WTC11 (cell line): ENCODE results near the gene LYPD6B. TPM values are rescaled to one million over a fixed set of nuclear protein-coding genes. Genes with fewer than 3 reads are reported as not detected.

ENCODE experiments used
- ATAC-seq: fragments of 200-7000 bp; cut with Tn5 transposase; 2 replicates; pipeline ENCODE4 v1.10.0; 2021; ENCODE audit warnings: mild to moderate bottlenecking, moderate library complexity
- CTCF ChIA-PET: fragments of 300-600 bp; sonication (Branson Sonifier 250); formaldehyde crosslinking; loops from one replicate; lab custom pipeline; 2021; ENCODE audit warnings: antibody characterized with exemption; lab: Charles Lee
- POLR2A ChIA-PET: fragments of 350-600 bp; sonication (Branson Sonifier 250); formaldehyde crosslinking; loops from one replicate; lab custom pipeline; 2021; ENCODE audit warnings: antibody characterized with exemption; lab: Charles Lee
- DNase-seq: peaks from one replicate; pipeline ENCODE4 v3.0.0; 2021; ENCODE audit warnings: low spot score
- H3K27ac Mint-ChIP-seq: 2 replicates; pipeline ENCODE4 v1.8.0; 2021; ENCODE audit warnings: mixed read lengths
- H3K27me3 Mint-ChIP-seq: 2 replicates; pipeline ENCODE4 v1.8.0; 2021; ENCODE audit warnings: low read depth, mild to moderate bottlenecking, moderate library complexity, mixed read lengths
- H3K36me3 Mint-ChIP-seq: 2 replicates; pipeline ENCODE4 v1.8.0; 2021; ENCODE audit warnings: mixed read lengths
- H3K4me1 Mint-ChIP-seq: 2 replicates; pipeline ENCODE4 v1.8.0; 2022; ENCODE audit warnings: mixed read lengths
- H3K4me3 Mint-ChIP-seq: 2 replicates; pipeline ENCODE4 v1.8.0; 2021; ENCODE audit warnings: mild to moderate bottlenecking, moderate library complexity, mixed read lengths
- H3K9me3 Mint-ChIP-seq: 2 replicates; pipeline ENCODE4 v1.8.0; 2021; ENCODE audit warnings: mixed read lengths
- CREB1 ChIP-seq: sonication (generic); formaldehyde crosslinking; IDR thresholded peaks from 2 replicates; pipeline ENCODE4 v1.8.0; 2023; ENCODE audit warnings: mild to moderate bottlenecking, missing genetic modification reagents
- EMX1 ChIP-seq: fragments of 250-450 bp; sonication (Bioruptor Pico); IDR thresholded peaks from 2 replicates; pipeline ENCODE4 v1.8.0; 2021; ENCODE audit warnings: mild to moderate bottlenecking
- FOXK1 ChIP-seq: sonication (generic); formaldehyde crosslinking; IDR thresholded peaks from 2 replicates; pipeline ENCODE4 v1.8.0; 2022; ENCODE audit warnings: mild to moderate bottlenecking, moderate library complexity, missing genetic modification reagents
- GTF2I ChIP-seq: fragments of 250-450 bp; sonication (Bioruptor Pico); conservative IDR thresholded peaks from 2 replicates; pipeline ENCODE4 v1.4.0; 2021; ENCODE audit warnings: mild to moderate bottlenecking
- HMGA2 ChIP-seq: fragments of 250-450 bp; sonication (Bioruptor Pico); IDR thresholded peaks from 2 replicates; pipeline ENCODE4 v1.4.0; 2021; ENCODE audit warnings: mild to moderate bottlenecking, moderate library complexity
- IRF2 ChIP-seq: sonication (generic); formaldehyde crosslinking; IDR thresholded peaks from 2 replicates; pipeline ENCODE4 v1.8.0; 2022; ENCODE audit warnings: low read depth, missing genetic modification reagents, borderline replicate concordance
- JUN ChIP-seq: sonication (generic); formaldehyde crosslinking; IDR thresholded peaks from 2 replicates; pipeline ENCODE4 v1.8.0; 2023; ENCODE audit warnings: mild to moderate bottlenecking, missing genetic modification reagents
- RELA ChIP-seq: sonication (generic); formaldehyde crosslinking; IDR thresholded peaks from 2 replicates; pipeline ENCODE4 v1.8.1; 2022; ENCODE audit warnings: missing genetic modification reagents, mild to moderate bottlenecking, borderline replicate concordance
- RORB ChIP-seq: fragments of 250-450 bp; sonication (Bioruptor Pico); IDR thresholded peaks from 2 replicates; pipeline ENCODE4 v1.9.0; 2021; ENCODE audit warnings: mild to moderate bottlenecking
- SMAD3 ChIP-seq: sonication (generic); formaldehyde crosslinking; IDR thresholded peaks from 2 replicates; pipeline ENCODE4 v1.8.0; 2022; ENCODE audit warnings: missing genetic modification reagents, mild to moderate bottlenecking, borderline replicate concordance
- SMAD4 ChIP-seq: sonication (generic); formaldehyde crosslinking; IDR thresholded peaks from 2 replicates; pipeline ENCODE4 v1.8.0; 2022; ENCODE audit warnings: mild to moderate bottlenecking, missing genetic modification reagents
- SOX15 ChIP-seq: fragments of 250-450 bp; sonication (Bioruptor Pico); IDR thresholded peaks from 2 replicates; pipeline ENCODE4 v1.9.0; 2021; ENCODE audit warnings: mild to moderate bottlenecking
- SP1 ChIP-seq: sonication (generic); formaldehyde crosslinking; conservative IDR thresholded peaks from 2 replicates; pipeline ENCODE4 v1.8.1; 2022; ENCODE audit warnings: missing genetic modification reagents
- ZBTB21 ChIP-seq: sonication (generic); formaldehyde crosslinking; IDR thresholded peaks from 2 replicates; pipeline ENCODE4 v1.8.1; 2023; ENCODE audit warnings: mild to moderate bottlenecking, missing genetic modification reagents, borderline replicate concordance
- ZNF121 ChIP-seq: sonication (generic); formaldehyde crosslinking; IDR thresholded peaks from 2 replicates; pipeline ENCODE4 v1.8.0; 2023; ENCODE audit warnings: missing genetic modification reagents
- ZNF396 ChIP-seq: fragments of 250-450 bp; sonication (Bioruptor Pico); IDR thresholded peaks from 2 replicates; pipeline ENCODE4 v1.8.0; 2021; ENCODE audit warnings: mild to moderate bottlenecking, moderate library complexity, borderline replicate concordance
- ZNF423 ChIP-seq: fragments of 250-450 bp; sonication (Bioruptor Pico); IDR thresholded peaks from 2 replicates; pipeline ENCODE4 v2.1.2; 2022; ENCODE audit warnings: mild to moderate bottlenecking, moderate library complexity
- total RNA-seq: library from RNA; stranded (reverse); gene quantifications from 3 replicates; pipeline ENCODE4 v1.2.3, GENCODE V29; 2021
- TF ChIP-seq, protein P1 (sequence below): fragments of 250-450 bp; sonication (Bioruptor Pico); IDR thresholded peaks from 2 replicates; pipeline ENCODE4 v1.8.0; 2021; ENCODE audit warnings: mild to moderate bottlenecking
- TF ChIP-seq, protein P2 (sequence below): sonication (generic); formaldehyde crosslinking; IDR thresholded peaks from 2 replicates; pipeline ENCODE4 v1.8.0; 2022; ENCODE audit warnings: mild to moderate bottlenecking, missing genetic modification reagents
- TF ChIP-seq, protein P3 (sequence below): sonication (generic); formaldehyde crosslinking; IDR thresholded peaks from 2 replicates; pipeline ENCODE4 v1.8.0; 2022; ENCODE audit warnings: missing genetic modification reagents
- TF ChIP-seq, protein P4 (sequence below): sonication (generic); formaldehyde crosslinking; IDR thresholded peaks from 2 replicates; pipeline ENCODE4 v1.8.0; 2023; ENCODE audit warnings: mild to moderate bottlenecking, missing genetic modification reagents
- TF ChIP-seq, protein P5 (sequence below): sonication (generic); formaldehyde crosslinking; IDR thresholded peaks from 2 replicates; pipeline ENCODE4 v1.8.1; 2022; ENCODE audit warnings: mild to moderate bottlenecking, moderate library complexity, missing genetic modification reagents
- TF ChIP-seq, protein P6 (sequence below): sonication (generic); formaldehyde crosslinking; IDR thresholded peaks from 2 replicates; pipeline ENCODE4 v1.8.1; 2023; ENCODE audit warnings: mild to moderate bottlenecking, missing genetic modification reagents

The LYPD6B gene
- total RNA-seq, 1 experiment from 2014 or later, result 1.6 TPM

DNA sequence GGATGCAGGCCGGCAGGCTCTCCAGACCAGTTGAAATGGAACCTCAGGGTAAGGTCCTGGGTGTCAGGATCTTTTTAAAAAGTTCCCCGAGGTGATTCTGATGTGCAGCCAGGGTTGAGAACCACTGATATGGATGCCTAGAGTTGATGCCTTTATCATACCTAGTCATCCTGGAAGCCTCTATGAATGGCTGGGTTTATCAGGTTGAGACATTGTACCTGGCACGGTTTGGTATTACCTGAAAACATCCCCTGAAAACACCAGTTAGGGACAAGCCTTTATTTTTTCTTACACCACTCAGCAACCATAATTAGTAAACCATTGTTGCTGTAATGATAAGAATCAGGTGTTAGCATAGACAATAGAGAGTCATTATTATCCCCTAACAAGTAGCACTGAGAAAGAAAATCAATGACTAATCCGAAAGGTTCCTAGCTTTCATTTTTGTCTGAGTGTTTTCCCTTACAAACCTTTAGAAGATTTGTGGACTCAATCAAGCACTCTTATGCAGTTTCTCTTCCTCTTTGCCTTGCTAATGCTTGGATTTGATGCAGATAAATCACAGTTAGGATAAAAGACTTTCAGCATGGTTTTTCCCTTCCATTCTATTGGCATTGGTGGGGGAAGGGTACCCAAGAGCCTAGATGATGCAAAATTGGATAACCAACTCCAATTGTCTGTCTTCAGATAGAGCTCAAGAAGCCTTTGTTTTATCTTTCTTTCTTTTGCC, 175.4 kb downstream of the LYPD6B start:
- TF ChIP-seq GTF2I (CRISPR knock-in tag) (no peak), EMX1 (no peak), JUN (CRISPR knock-in tag) (no peak), SMAD4 (CRISPR knock-in tag) (no peak), RORB (CRISPR knock-in tag) (no peak), SP1 (CRISPR knock-in tag) (no peak), ZNF423 (CRISPR knock-in tag) (no peak), FOXK1 (no peak), ZNF396 (CRISPR knock-in tag) (no peak), RELA (CRISPR knock-in tag) (no peak), SMAD3 (no peak)
- TF ChIP-seq, protein P1, sequence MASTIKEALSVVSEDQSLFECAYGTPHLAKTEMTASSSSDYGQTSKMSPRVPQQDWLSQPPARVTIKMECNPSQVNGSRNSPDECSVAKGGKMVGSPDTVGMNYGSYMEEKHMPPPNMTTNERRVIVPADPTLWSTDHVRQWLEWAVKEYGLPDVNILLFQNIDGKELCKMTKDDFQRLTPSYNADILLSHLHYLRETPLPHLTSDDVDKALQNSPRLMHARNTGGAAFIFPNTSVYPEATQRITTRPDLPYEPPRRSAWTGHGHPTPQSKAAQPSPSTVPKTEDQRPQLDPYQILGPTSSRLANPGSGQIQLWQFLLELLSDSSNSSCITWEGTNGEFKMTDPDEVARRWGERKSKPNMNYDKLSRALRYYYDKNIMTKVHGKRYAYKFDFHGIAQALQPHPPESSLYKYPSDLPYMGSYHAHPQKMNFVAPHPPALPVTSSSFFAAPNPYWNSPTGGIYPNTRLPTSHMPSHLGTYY (CRISPR knock-in tag), result no peak
- TF ChIP-seq, protein P2, sequence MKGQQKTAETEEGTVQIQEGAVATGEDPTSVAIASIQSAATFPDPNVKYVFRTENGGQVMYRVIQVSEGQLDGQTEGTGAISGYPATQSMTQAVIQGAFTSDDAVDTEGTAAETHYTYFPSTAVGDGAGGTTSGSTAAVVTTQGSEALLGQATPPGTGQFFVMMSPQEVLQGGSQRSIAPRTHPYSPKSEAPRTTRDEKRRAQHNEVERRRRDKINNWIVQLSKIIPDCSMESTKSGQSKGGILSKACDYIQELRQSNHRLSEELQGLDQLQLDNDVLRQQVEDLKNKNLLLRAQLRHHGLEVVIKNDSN, result no peak
- TF ChIP-seq, protein P3, sequence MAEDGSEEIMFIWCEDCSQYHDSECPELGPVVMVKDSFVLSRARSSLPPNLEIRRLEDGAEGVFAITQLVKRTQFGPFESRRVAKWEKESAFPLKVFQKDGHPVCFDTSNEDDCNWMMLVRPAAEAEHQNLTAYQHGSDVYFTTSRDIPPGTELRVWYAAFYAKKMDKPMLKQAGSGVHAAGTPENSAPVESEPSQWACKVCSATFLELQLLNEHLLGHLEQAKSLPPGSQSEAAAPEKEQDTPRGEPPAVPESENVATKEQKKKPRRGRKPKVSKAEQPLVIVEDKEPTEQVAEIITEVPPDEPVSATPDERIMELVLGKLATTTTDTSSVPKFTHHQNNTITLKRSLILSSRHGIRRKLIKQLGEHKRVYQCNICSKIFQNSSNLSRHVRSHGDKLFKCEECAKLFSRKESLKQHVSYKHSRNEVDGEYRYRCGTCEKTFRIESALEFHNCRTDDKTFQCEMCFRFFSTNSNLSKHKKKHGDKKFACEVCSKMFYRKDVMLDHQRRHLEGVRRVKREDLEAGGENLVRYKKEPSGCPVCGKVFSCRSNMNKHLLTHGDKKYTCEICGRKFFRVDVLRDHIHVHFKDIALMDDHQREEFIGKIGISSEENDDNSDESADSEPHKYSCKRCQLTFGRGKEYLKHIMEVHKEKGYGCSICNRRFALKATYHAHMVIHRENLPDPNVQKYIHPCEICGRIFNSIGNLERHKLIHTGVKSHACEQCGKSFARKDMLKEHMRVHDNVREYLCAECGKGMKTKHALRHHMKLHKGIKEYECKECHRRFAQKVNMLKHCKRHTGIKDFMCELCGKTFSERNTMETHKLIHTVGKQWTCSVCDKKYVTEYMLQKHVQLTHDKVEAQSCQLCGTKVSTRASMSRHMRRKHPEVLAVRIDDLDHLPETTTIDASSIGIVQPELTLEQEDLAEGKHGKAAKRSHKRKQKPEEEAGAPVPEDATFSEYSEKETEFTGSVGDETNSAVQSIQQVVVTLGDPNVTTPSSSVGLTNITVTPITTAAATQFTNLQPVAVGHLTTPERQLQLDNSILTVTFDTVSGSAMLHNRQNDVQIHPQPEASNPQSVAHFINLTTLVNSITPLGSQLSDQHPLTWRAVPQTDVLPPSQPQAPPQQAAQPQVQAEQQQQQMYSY (CRISPR knock-in tag), result no peak
- TF ChIP-seq, all 79 proteins: peak for 0
- no peaks in the 10 kb centered on the region for H3K36me3 Mint-ChIP-seq
- peaks cover 21% of the 10 kb centered on the region for H3K4me1 Mint-ChIP-seq
- DNase-seq (no peak), ATAC-seq (no peak)
- CTCF ChIA-PET, result no interaction called here
- 0 out of 2 replicates have a peak, but pooled peaks cover 3% of the 10 kb centered on the region for H3K9me3 Mint-ChIP-seq
- no peak overlapping the region for H3K27ac Mint-ChIP-seq
- POLR2A ChIA-PET, result no interaction called here
- H3K4me3 Mint-ChIP-seq, result no peak overlapping the region
- peaks cover 3% of the 10 kb centered on the region; the same call in 1 of the 2 replicates for H3K27me3 Mint-ChIP-seq

DNA sequence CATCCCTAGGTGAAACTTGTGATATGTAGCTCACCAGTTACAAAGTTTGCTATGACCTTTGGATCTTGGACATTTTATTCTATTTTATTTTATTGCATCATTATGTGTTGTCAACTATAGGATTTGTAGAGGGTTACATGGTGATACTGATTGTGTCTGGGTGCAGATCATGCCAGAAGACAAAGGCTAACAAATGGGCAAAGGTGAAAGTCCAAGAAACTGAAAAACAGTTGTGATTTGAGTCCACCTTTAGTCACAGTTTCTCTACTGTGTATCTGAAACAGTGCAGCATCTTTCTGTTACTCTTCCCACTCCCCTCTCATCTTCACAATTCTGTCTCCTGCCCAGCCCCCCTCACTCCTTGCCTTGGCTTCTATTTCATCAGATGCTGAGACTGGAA, 180.0 kb downstream of the LYPD6B start:
- DNase-seq (no peak), ATAC-seq (no peak)
- POLR2A ChIA-PET, result no interaction called here
- peaks cover 3% of the 10 kb centered on the region; the same call in 1 of the 2 replicates for H3K27me3 Mint-ChIP-seq
- no peak overlapping the region for H3K27ac Mint-ChIP-seq
- H3K9me3 Mint-ChIP-seq, result no peaks in the 10 kb centered on the region
- no peaks in the 10 kb centered on the region for H3K36me3 Mint-ChIP-seq
- TF ChIP-seq SMAD4 (CRISPR knock-in tag) (no peak), HMGA2 (CRISPR knock-in tag) (no peak), CREB1 (CRISPR knock-in tag) (no peak), ZNF121 (CRISPR knock-in tag) (no peak)
- H3K4me1 Mint-ChIP-seq, result peaks cover 33% of the 10 kb centered on the region
- CTCF ChIA-PET, result no interaction called here
- H3K4me3 Mint-ChIP-seq, result no peak overlapping the region

DNA sequence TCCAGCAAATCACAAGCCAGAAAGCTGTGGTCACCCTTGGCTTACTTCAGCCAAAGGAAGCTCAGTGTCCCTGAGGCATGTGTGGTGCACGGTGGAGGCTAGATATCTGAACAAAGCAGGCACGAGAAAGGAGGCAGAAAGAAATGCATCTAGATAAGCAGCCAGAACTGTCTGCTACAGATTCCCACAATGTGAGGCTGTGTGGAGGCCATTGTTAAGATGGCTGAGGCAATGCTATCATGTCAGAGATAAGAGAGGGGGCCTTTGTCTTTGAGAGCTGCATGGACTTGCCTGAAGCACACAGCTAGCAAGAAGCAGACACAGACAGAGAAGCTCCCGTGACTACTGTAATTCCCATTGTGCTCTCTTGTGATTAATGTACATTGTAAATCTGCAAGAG, 181.4 kb downstream of the LYPD6B start:
- Mint-ChIP-seq H3K9me3 (no peaks in the 10 kb centered on the region), H3K4me3 (no peak overlapping the region), H3K27ac (no peak overlapping the region), H3K36me3 (no peaks in the 10 kb centered on the region), H3K4me1 (peaks cover 41% of the 10 kb centered on the region), H3K27me3 (no peaks in the 10 kb centered on the region)
- ATAC-seq (no peak), DNase-seq (no peak)
- ChIA-PET CTCF (interaction anchor here (0.6 kb wide), 1 partner anchor 66 kb away, joined by 9 read pairs; no protein-coding TSS in a partner anchor), POLR2A (no interaction called here)
- TF ChIP-seq ZBTB21 (CRISPR knock-in tag) (no peak), SOX15 (no peak), IRF2 (no peak), JUN (CRISPR knock-in tag) (no peak)
- TF ChIP-seq, protein P4, sequence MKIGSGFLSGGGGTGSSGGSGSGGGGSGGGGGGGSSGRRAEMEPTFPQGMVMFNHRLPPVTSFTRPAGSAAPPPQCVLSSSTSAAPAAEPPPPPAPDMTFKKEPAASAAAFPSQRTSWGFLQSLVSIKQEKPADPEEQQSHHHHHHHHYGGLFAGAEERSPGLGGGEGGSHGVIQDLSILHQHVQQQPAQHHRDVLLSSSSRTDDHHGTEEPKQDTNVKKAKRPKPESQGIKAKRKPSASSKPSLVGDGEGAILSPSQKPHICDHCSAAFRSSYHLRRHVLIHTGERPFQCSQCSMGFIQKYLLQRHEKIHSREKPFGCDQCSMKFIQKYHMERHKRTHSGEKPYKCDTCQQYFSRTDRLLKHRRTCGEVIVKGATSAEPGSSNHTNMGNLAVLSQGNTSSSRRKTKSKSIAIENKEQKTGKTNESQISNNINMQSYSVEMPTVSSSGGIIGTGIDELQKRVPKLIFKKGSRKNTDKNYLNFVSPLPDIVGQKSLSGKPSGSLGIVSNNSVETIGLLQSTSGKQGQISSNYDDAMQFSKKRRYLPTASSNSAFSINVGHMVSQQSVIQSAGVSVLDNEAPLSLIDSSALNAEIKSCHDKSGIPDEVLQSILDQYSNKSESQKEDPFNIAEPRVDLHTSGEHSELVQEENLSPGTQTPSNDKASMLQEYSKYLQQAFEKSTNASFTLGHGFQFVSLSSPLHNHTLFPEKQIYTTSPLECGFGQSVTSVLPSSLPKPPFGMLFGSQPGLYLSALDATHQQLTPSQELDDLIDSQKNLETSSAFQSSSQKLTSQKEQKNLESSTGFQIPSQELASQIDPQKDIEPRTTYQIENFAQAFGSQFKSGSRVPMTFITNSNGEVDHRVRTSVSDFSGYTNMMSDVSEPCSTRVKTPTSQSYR, result no peak
- TF ChIP-seq, protein P5, sequence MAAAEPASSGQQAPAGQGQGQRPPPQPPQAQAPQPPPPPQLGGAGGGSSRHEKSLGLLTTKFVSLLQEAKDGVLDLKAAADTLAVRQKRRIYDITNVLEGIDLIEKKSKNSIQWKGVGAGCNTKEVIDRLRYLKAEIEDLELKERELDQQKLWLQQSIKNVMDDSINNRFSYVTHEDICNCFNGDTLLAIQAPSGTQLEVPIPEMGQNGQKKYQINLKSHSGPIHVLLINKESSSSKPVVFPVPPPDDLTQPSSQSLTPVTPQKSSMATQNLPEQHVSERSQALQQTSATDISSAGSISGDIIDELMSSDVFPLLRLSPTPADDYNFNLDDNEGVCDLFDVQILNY (CRISPR knock-in tag), result no peak
- TF ChIP-seq, protein P6, sequence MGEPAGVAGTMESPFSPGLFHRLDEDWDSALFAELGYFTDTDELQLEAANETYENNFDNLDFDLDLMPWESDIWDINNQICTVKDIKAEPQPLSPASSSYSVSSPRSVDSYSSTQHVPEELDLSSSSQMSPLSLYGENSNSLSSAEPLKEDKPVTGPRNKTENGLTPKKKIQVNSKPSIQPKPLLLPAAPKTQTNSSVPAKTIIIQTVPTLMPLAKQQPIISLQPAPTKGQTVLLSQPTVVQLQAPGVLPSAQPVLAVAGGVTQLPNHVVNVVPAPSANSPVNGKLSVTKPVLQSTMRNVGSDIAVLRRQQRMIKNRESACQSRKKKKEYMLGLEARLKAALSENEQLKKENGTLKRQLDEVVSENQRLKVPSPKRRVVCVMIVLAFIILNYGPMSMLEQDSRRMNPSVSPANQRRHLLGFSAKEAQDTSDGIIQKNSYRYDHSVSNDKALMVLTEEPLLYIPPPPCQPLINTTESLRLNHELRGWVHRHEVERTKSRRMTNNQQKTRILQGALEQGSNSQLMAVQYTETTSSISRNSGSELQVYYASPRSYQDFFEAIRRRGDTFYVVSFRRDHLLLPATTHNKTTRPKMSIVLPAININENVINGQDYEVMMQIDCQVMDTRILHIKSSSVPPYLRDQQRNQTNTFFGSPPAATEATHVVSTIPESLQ (CRISPR knock-in tag), result no peak
